ENCODE results near the gene SLC9A5.

The SLC9A5 gene

GRCh38 chr16:67215706-67216105, 33.1 kb upstream of the SLC9A5 start:
- TF ChIP-seq CEBPB (IDR thresholded peaks at IDR 0.05) (no peak), YY1 (IDR thresholded peaks at IDR 0.05; ENCODE audit: low read depth) (no peak), NFIC (IDR thresholded peaks at IDR 0.05) (no peak)

GRCh38 chr16:67216612-67217490, 31.9 kb upstream of the SLC9A5 start:
- no peak for TF ChIP-seq EGR1 (IDR thresholded peaks at IDR 0.05)
- no peak for TF ChIP-seq YY1 (IDR thresholded peaks at IDR 0.05; ENCODE audit: low read depth)
- no peak for TF ChIP-seq RAD21 (IDR thresholded peaks at IDR 0.05; ENCODE audit: low read depth)
- no peak for TF ChIP-seq CREB1 (IDR thresholded peaks at IDR 0.05; ENCODE audit: low read depth)
- no peak for TF ChIP-seq REST (IDR thresholded peaks at IDR 0.05; ENCODE audit: low read depth)
- TF ChIP-seq NFIC (IDR thresholded peaks at IDR 0.05) = no peak
- TF ChIP-seq TCF12 (IDR thresholded peaks at IDR 0.05; ENCODE audit: low read depth) = no peak
- TF ChIP-seq USF1 (IDR thresholded peaks at IDR 0.05) = no peak
- no peak for TF ChIP-seq TEAD4 (IDR thresholded peaks at IDR 0.05)
- TF ChIP-seq ZBTB7A (IDR thresholded peaks at IDR 0.05; ENCODE audit: low read depth) = no peak
- TF ChIP-seq TAF1 (IDR thresholded peaks at IDR 0.05; ENCODE audit: low read depth) = no peak
- no peak for TF ChIP-seq MAX (IDR thresholded peaks at IDR 0.05)
- TF ChIP-seq FOXM1 (IDR thresholded peaks at IDR 0.05; ENCODE audit: borderline replicate concordance, low read depth) = no peak
- TF ChIP-seq CEBPB (IDR thresholded peaks at IDR 0.05) = no peak
- no peak for TF ChIP-seq EP300 (IDR thresholded peaks at IDR 0.05; ENCODE audit: borderline replicate concordance)

GRCh38 chr16:67223992-67224391, 24.8 kb upstream of the SLC9A5 start:
- TF ChIP-seq NFIC (IDR thresholded peaks at IDR 0.05) (no peak), REST (IDR thresholded peaks at IDR 0.05; ENCODE audit: low read depth) (no peak), USF1 (IDR thresholded peaks at IDR 0.05) (no peak), FOXM1 (IDR thresholded peaks at IDR 0.05; ENCODE audit: borderline replicate concordance, low read depth) (no peak)

- TF ChIP-seq TAF1 (IDR thresholded peaks at IDR 0.05; ENCODE audit: low read depth) (no peak), MAX (IDR thresholded peaks at IDR 0.05) (no peak), TCF12 (IDR thresholded peaks at IDR 0.05; ENCODE audit: low read depth) (no peak), TEAD4 (IDR thresholded peaks at IDR 0.05) (no peak), RAD21 (IDR thresholded peaks at IDR 0.05; ENCODE audit: low read depth) (no peak), ZBTB7A (IDR thresholded peaks at IDR 0.05; ENCODE audit: low read depth) (no peak)
Measured at GRCh38 chr16:67226295-67226803, 22.4 kb upstream of the SLC9A5 start.

GRCh38 chr16:67226804-67227566, 21.8 kb upstream of the SLC9A5 start, which contains the start of gene TMEM208:
Gene TMEM208, plus strand, starts transcription at chr16:67227130. Its CDS starts 89 bp downstream, at chr16:67227219.
- peak; percentile 28; the same call in 1 of the 2 replicates for TF ChIP-seq EP300 (IDR thresholded peaks at IDR 0.05; ENCODE audit: borderline replicate concordance)
- 0 out of 2 replicates have a peak, but pooled peaks have one; percentile 1 for TF ChIP-seq TEAD4 (IDR thresholded peaks at IDR 0.05)
- peak; percentile 86 for TF ChIP-seq MAX (IDR thresholded peaks at IDR 0.05)
- peak; percentile 98 for TF ChIP-seq CREB1 (IDR thresholded peaks at IDR 0.05; ENCODE audit: low read depth)
- no peak for TF ChIP-seq FOXM1 (IDR thresholded peaks at IDR 0.05; ENCODE audit: borderline replicate concordance, low read depth)
- TF ChIP-seq RAD21 (IDR thresholded peaks at IDR 0.05; ENCODE audit: low read depth) = no peak
- peak; percentile 52; the same call in 1 of the 2 replicates for TF ChIP-seq USF1 (IDR thresholded peaks at IDR 0.05)
- no peak for TF ChIP-seq CEBPB (IDR thresholded peaks at IDR 0.05)
- peak; percentile 72; the same call in 1 of the 2 replicates for TF ChIP-seq TCF12 (IDR thresholded peaks at IDR 0.05; ENCODE audit: low read depth)
- no peak for TF ChIP-seq ZBTB7A (IDR thresholded peaks at IDR 0.05; ENCODE audit: low read depth)
- TF ChIP-seq REST (IDR thresholded peaks at IDR 0.05; ENCODE audit: low read depth) = no peak
- peak; percentile 89 for TF ChIP-seq YY1 (IDR thresholded peaks at IDR 0.05; ENCODE audit: low read depth)
- TF ChIP-seq TAF1 (IDR thresholded peaks at IDR 0.05; ENCODE audit: low read depth) = peak; percentile 74
- TF ChIP-seq NFIC (IDR thresholded peaks at IDR 0.05) = peak; percentile 14; the same call in 1 of the 2 replicates
- peak; percentile 88 for TF ChIP-seq EGR1 (IDR thresholded peaks at IDR 0.05)
